Measurements from ENCODE around the gene TMEM132C.
"Not testable (repeated sequence)": the region's sequence is repeated elsewhere in the genome, so short reads cannot be mapped to it uniquely, and the experiment has no call there.

TMEM132C gene

GRCh38 chr12:128571906-128572810 lies 305.2 kb downstream of the TMEM132C start:
- no peak for DNase-seq

GRCh38 chr12:128573907-128574306 lies 306.9 kb downstream of the TMEM132C start:
- DNase-seq: no peak

- no peak for DNase-seq
These were observed 311.1 kb downstream of the TMEM132C start for GRCh38 chr12:128578045-128578444.

- DNase-seq: no peak
These were observed 314.4 kb downstream of the TMEM132C start for GRCh38 chr12:128581321-128581761.

- DNase-seq: no peak
These were observed 316.5 kb downstream of the TMEM132C start for GRCh38 chr12:128583453-128583852.

GRCh38 chr12:128586451-128587029 lies 319.6 kb downstream of the TMEM132C start:
- no peak for DNase-seq

- no peak for DNase-seq
These were observed 320.9 kb downstream of the TMEM132C start for GRCh38 chr12:128587918-128588317.

GRCh38 chr12:128592220-128592744 lies 325.3 kb downstream of the TMEM132C start:
- no peak for DNase-seq

GRCh38 chr12:128594521-128594920 lies 327.6 kb downstream of the TMEM132C start:
- DNase-seq: no peak

- DNase-seq: peak in 1 of 3 experiments; percentile 11
These were observed 328.6 kb downstream of the TMEM132C start for GRCh38 chr12:128595609-128596008.

- DNase-seq: no peak
These were observed 333.9 kb downstream of the TMEM132C start for GRCh38 chr12:128600886-128601285.

GRCh38 chr12:128603573-128604115 lies 336.7 kb downstream of the TMEM132C start:
- no peak for DNase-seq

- DNase-seq: not testable (repeated sequence)
These were observed 337.2 kb downstream of the TMEM132C start for GRCh38 chr12:128604219-128604618.

- DNase-seq: no peak
These were observed 339.1 kb downstream of the TMEM132C start for GRCh38 chr12:128606051-128606450.

GRCh38 chr12:128606538-128606937 lies 339.6 kb downstream of the TMEM132C start:
- no peak for DNase-seq

GRCh38 chr12:128606970-128607369 lies 340.0 kb downstream of the TMEM132C start:
- DNase-seq: no peak

GRCh38 chr12:128607641-128608040 lies 340.7 kb downstream of the TMEM132C start:
- no peak for DNase-seq

- no peak for DNase-seq
These were observed 342.9 kb downstream of the TMEM132C start for GRCh38 chr12:128609861-128610260.

- no peak for DNase-seq
These were observed 344.8 kb downstream of the TMEM132C start for GRCh38 chr12:128611736-128612135.

- DNase-seq: no peak
These were observed 345.3 kb downstream of the TMEM132C start for GRCh38 chr12:128612150-128612850.

- DNase-seq: peak in 1 of 3 experiments; percentile 9
These were observed 347.0 kb downstream of the TMEM132C start for GRCh38 chr12:128613837-128614590.

GRCh38 chr12:128617304-128617833 lies 350.4 kb downstream of the TMEM132C start:
- no peak for DNase-seq

All from NCI-H1417 (cell line).